Testis (tissue), 2 donors: ENCODE results near the gene SCARB1.

Experiments used
- CTCF ChIP-seq, 3 experiments: fragments of 450-650 bp in 2 of 3; fragments of 200-600 bp in 1 of 3; sonication (generic) in 1 of 3; IDR thresholded peaks; one replicate each; pipeline ENCODE4 v1.5.1; 2016 to 2019; ENCODE audit warnings: antibody characterized with exemption in 3 of 3, mild to moderate bottlenecking in 2 of 3, moderate library complexity in 1 of 3
- POLR2A ChIP-seq: fragments of 450-650 bp; IDR thresholded peaks from one replicate; pipeline ENCODE4 v1.6.1; 2017; ENCODE audit warnings: antibody characterized with exemption, mild to moderate bottlenecking, moderate library complexity

- no peak for TF ChIP-seq CTCF (IDR thresholded peaks at IDR 0.05)
- TF ChIP-seq POLR2A, result no peak
These were observed 66.3 kb downstream of the SCARB1 start for GRCh38 chr12:124797321-124797720.
